ENCODE measurements around the gene LRMDA.

DNA sequence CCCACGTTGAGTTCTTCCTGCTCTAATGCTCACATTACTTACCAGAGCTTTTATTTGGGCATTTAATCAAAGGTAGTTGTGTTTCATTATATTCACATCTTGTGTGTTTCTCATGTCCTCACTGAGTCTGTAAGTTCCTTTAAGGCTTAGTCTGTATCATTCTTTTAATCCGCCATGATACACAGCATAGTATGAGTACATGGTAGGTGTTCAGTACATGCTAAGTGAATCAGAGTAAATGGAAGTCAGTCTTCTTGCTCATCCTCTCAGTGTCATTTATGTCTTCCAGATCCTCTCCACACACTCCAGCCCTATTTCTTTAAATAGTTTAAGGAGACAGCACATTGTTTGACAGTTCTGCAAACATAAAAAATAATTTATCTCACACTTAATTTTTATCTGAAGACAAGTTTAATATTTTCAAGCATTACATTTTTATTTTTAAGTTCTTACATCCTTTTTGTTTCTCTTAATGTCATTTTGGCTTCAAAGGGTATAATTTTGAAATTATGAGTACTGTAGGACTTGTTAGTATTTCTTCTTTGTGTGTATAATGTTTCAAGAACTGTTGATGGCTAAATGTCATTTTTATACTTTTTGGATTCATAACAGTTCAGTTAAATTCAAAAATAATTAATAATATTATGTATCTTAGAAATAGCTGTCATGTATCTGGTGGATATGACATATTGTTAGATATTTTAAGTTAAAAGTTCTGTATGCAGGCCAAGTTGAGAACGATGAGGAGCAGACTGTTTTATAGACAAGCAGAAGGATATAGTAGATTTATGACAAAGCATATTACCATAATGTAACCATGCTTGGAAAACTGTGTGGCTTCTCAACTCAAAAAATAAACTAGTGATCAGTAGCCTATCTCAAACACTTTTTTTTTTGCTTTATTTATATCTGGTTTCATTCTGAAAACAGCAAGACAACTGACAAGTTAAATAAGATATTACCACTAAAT lies 342.7 kb downstream of the LRMDA start:
- TF ChIP-seq YY1 (IDR thresholded peaks at IDR 0.05; ENCODE audit: low read depth, low read length) (no peak), ZNF274 (IDR thresholded peaks at IDR 0.05; ENCODE audit: borderline replicate concordance, extremely low read depth, low read length) (no peak), TEAD4 (IDR thresholded peaks at IDR 0.05; ENCODE audit: low read depth, low read length) (no peak)
- TF ChIP-seq, protein P1, sequence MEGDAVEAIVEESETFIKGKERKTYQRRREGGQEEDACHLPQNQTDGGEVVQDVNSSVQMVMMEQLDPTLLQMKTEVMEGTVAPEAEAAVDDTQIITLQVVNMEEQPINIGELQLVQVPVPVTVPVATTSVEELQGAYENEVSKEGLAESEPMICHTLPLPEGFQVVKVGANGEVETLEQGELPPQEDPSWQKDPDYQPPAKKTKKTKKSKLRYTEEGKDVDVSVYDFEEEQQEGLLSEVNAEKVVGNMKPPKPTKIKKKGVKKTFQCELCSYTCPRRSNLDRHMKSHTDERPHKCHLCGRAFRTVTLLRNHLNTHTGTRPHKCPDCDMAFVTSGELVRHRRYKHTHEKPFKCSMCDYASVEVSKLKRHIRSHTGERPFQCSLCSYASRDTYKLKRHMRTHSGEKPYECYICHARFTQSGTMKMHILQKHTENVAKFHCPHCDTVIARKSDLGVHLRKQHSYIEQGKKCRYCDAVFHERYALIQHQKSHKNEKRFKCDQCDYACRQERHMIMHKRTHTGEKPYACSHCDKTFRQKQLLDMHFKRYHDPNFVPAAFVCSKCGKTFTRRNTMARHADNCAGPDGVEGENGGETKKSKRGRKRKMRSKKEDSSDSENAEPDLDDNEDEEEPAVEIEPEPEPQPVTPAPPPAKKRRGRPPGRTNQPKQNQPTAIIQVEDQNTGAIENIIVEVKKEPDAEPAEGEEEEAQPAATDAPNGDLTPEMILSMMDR (IDR thresholded peaks at IDR 0.05; ENCODE audit: control extremely low read depth in 1 of 3, insufficient read depth in 1 of 3, low read depth in 1 of 3, low read length in 3 of 3), result no peak
- TF ChIP-seq, protein P2, sequence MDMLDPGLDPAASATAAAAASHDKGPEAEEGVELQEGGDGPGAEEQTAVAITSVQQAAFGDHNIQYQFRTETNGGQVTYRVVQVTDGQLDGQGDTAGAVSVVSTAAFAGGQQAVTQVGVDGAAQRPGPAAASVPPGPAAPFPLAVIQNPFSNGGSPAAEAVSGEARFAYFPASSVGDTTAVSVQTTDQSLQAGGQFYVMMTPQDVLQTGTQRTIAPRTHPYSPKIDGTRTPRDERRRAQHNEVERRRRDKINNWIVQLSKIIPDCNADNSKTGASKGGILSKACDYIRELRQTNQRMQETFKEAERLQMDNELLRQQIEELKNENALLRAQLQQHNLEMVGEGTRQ (IDR thresholded peaks at IDR 0.05; ENCODE audit: low read length), result no peak
